Loucy (cell line): ENCODE measurements around the gene SEMA3F.

Source experiments
- H2AFZ ChIP-seq: fragments of 200-600 bp; sonication (generic); 2 replicates; pipeline ENCODE4 v1.6.0; 2016; ENCODE audit warnings: antibody characterized with exemption, mild to moderate bottlenecking, low read length, moderate library complexity
- H3F3A ChIP-seq: fragments of 200-600 bp; 2 replicates; pipeline ENCODE4 v1.6.0; 2016; ENCODE audit warnings: antibody characterized with exemption, low read depth, mild to moderate bottlenecking
- H3K27me3 ChIP-seq: fragments of 200-600 bp; sonication (generic); 2 replicates; pipeline ENCODE4 v1.6.1; 2014; ENCODE audit warnings: low read length, mild to moderate bottlenecking; ENCODE audit not compliant: insufficient read depth, poor library complexity, severe bottlenecking
- H3K36me3 ChIP-seq: fragments of 200-600 bp; sonication (generic); 2 replicates; pipeline ENCODE4 v1.6.1; 2016; ENCODE audit warnings: low read length; ENCODE audit not compliant: insufficient read depth
- H3K4me1 ChIP-seq: fragments of 200-600 bp; sonication (generic); 2 replicates; pipeline ENCODE4 v1.5.1; 2014; ENCODE audit warnings: low read length, mild to moderate bottlenecking; ENCODE audit not compliant: insufficient read depth, poor library complexity, severe bottlenecking
- H3K4me2 ChIP-seq: fragments of 200-600 bp; sonication (generic); 2 replicates; pipeline ENCODE4 v1.6.0; 2014; ENCODE audit warnings: antibody characterized with exemption, low read length, low read depth, mild to moderate bottlenecking; ENCODE audit not compliant: poor library complexity, severe bottlenecking
- H3K4me3 ChIP-seq: fragments of 200-600 bp; sonication (generic); 2 replicates; pipeline ENCODE4 v1.5.1; 2014; ENCODE audit warnings: low read length, mild to moderate bottlenecking, mixed read lengths; ENCODE audit not compliant: poor library complexity, severe bottlenecking
- H3K79me2 ChIP-seq: fragments of 200-600 bp; sonication (generic); 2 replicates; pipeline ENCODE4 v1.6.1; 2014; ENCODE audit warnings: low read length; ENCODE audit not compliant: insufficient read depth
- H3K9ac ChIP-seq: fragments of 200-600 bp; sonication (generic); 2 replicates; pipeline ENCODE4 v1.6.0; 2014; ENCODE audit warnings: mild to moderate bottlenecking, low read depth, low read length, moderate library complexity; ENCODE audit not compliant: poor library complexity, severe bottlenecking
- H3K9me2 ChIP-seq: fragments of 200-600 bp; sonication (generic); replicated peaks from 2 replicates; pipeline ENCODE4 v1.6.1; 2016; ENCODE audit warnings: low read depth, low read length, mixed read lengths
- H3K9me3 ChIP-seq: fragments of 200-600 bp; sonication (generic); 2 replicates; pipeline ENCODE4 v1.6.1; 2014; ENCODE audit warnings: mild to moderate bottlenecking, antibody characterized with exemption, low read length, low read depth; ENCODE audit not compliant: insufficient read depth
- H4K20me1 ChIP-seq: fragments of 200-600 bp; sonication (generic); 2 replicates; pipeline ENCODE4 v1.6.0; 2014; ENCODE audit warnings: antibody characterized with exemption, low read length, mild to moderate bottlenecking; ENCODE audit not compliant: insufficient read depth, poor library complexity, severe bottlenecking
- CTCF ChIP-seq: fragments of 200-600 bp; sonication (generic); conservative IDR thresholded peaks from 2 replicates; pipeline ENCODE4 v1.5.1; 2014; ENCODE audit warnings: mild to moderate bottlenecking, antibody characterized with exemption, low read length
- EZH2phosphoT487 ChIP-seq: fragments of 200-600 bp; IDR thresholded peaks from 2 replicates; pipeline ENCODE4 v1.6.1; 2018; ENCODE audit warnings: antibody characterized with exemption, mild to moderate bottlenecking, moderate library complexity, borderline replicate concordance

Gene SEMA3F

GRCh38 chr3:50146316-50146901 is 8.7 kb upstream of the SEMA3F start:
- H3K9me2 ChIP-seq, result no peaks in the 10 kb centered on the region
- no peak overlapping the region for H3K4me2 ChIP-seq
- H3K36me3 ChIP-seq, result no peaks in the 10 kb centered on the region
- H3K27me3 ChIP-seq, result no peaks in the 10 kb centered on the region
- no peaks in the 10 kb centered on the region for H3F3A ChIP-seq
- no peak overlapping the region for H2AFZ ChIP-seq
- H3K9me3 ChIP-seq, result no peaks in the 10 kb centered on the region
- no peaks in the 10 kb centered on the region for H3K79me2 ChIP-seq
- no peak overlapping the region for H3K9ac ChIP-seq
- H4K20me1 ChIP-seq, result no peaks in the 10 kb centered on the region
- no peaks in the 10 kb centered on the region for H3K4me1 ChIP-seq
- no peak overlapping the region for H3K4me3 ChIP-seq
- peak; percentile 38 for TF ChIP-seq CTCF
- TF ChIP-seq EZH2phosphoT487, result no peak

DNA sequence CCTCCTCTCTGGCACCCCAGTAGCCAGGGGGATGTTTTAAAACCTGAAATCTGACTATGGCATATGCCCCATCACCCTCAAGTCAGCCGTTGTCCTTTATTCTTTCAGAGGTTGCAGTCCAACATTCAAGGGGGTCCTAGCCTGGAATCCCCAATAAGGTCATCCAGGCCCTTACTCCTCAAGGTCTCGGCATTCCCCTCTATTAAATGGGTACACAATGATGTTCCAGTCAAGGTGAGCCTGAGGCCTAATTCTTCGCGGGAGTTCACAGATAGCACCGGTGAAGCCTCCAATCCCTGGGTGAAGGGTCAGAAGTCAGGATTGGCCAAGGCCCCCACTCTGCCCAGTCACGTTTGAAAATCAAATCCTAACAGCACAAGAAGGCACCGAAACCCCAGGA is 8.1 kb upstream of the SEMA3F start:
- Histone ChIP-seq H3K36me3 (no peaks in the 10 kb centered on the region), H3K4me3 (no peak overlapping the region), H3K9me2 (no peaks in the 10 kb centered on the region), H3F3A (no peaks in the 10 kb centered on the region), H3K9me3 (no peaks in the 10 kb centered on the region), H3K79me2 (no peaks in the 10 kb centered on the region), H3K9ac (no peak overlapping the region), H3K4me1 (no peaks in the 10 kb centered on the region), H3K27me3 (no peaks in the 10 kb centered on the region), H4K20me1 (no peaks in the 10 kb centered on the region), H2AFZ (no peak overlapping the region), H3K4me2 (no peak overlapping the region)
- no peak for TF ChIP-seq CTCF
- no peak for TF ChIP-seq EZH2phosphoT487

DNA sequence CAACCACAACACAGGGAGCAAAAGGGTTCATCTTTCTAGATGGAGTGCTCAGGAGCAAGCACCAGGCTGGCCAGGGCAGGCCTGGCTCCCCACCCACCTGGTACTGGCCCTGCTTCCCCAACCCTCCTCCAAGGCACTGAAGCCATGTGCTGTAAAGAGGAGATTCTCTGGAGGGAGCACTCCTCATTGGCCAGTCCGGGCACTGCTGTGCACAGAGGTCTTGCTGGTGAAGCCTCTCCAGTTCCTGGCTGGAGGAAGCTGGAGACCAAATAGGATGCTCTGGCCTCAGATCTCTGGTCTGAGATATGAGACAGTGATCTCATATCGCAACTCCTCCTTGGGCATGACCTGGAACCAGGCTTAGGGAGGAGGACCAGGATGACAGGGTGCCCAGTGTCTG is 7.7 kb upstream of the SEMA3F start:
- H3K27me3 ChIP-seq, result no peaks in the 10 kb centered on the region
- H3K9me2 ChIP-seq, result no peaks in the 10 kb centered on the region
- H3K9ac ChIP-seq, result no peak overlapping the region
- H3K4me3 ChIP-seq, result no peak overlapping the region
- no peaks in the 10 kb centered on the region for H3K9me3 ChIP-seq
- TF ChIP-seq EZH2phosphoT487, result no peak
- no peak for TF ChIP-seq CTCF
- no peak overlapping the region for H3K4me2 ChIP-seq
- H3K79me2 ChIP-seq, result no peaks in the 10 kb centered on the region
- H4K20me1 ChIP-seq, result no peaks in the 10 kb centered on the region
- H3K4me1 ChIP-seq, result no peaks in the 10 kb centered on the region
- no peaks in the 10 kb centered on the region for H3K36me3 ChIP-seq
- H2AFZ ChIP-seq, result no peak overlapping the region
- no peaks in the 10 kb centered on the region for H3F3A ChIP-seq
